Neuron (in vitro differentiated cells): Measurements from ENCODE around the gene CTAG2.
"Not testable (repeated sequence)": the region's sequence is repeated elsewhere in the genome, so short reads cannot be mapped to it uniquely, and the experiment has no call there.

Source experiments
- H2AFZ ChIP-seq: one replicate; pipeline ENCODE4 v1.6.1; 2013; ENCODE audit warnings: low read depth, mild to moderate bottlenecking, inconsistent platforms, low read length, moderate library complexity
- H3K27me3 ChIP-seq: one replicate; pipeline ENCODE4 v1.6.1; 2013; ENCODE audit warnings: low read length; ENCODE audit not compliant: insufficient read depth
- H3K36me3 ChIP-seq: one replicate; pipeline ENCODE4 v1.6.1; 2013; ENCODE audit warnings: low read length; ENCODE audit not compliant: insufficient read depth
- H3K4me1 ChIP-seq: one replicate; pipeline ENCODE4 v1.6.1; 2013; ENCODE audit warnings: low read length; ENCODE audit not compliant: insufficient read depth
- H3K4me3 ChIP-seq: 2 replicates; pipeline ENCODE4 v1.5.1; 2013; ENCODE audit warnings: mild to moderate bottlenecking, low read length, moderate library complexity
- H3K9me3 ChIP-seq: one replicate; pipeline ENCODE4 v1.6.1; 2013; ENCODE audit warnings: low read length

Gene CTAG2

DNA sequence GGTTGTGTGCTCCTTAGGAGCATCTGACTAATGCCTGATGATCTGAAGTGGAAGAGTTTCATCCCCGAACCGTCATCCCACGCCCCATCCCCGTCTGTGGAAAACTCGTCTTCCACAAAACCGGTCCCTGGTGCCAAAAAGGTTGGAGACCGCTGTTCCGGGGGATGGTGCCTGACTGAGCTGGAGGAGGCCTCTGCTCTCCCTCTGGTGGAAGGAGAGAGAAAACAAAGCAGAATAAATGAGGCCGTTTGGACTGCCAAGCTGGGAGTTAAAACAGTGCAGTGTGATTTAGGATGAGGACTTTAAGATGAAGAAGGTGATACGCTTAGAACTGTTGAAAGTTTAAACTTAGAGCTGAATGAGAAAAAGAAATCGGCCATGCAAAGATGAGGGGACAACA is 19.7 kb downstream of the CTAG2 start:
- H3K9me3 ChIP-seq, H2AFZ ChIP-seq, H3K4me1 ChIP-seq, H3K36me3 ChIP-seq, H3K27me3 ChIP-seq, H3K4me3 ChIP-seq: not testable (repeated sequence)

DNA sequence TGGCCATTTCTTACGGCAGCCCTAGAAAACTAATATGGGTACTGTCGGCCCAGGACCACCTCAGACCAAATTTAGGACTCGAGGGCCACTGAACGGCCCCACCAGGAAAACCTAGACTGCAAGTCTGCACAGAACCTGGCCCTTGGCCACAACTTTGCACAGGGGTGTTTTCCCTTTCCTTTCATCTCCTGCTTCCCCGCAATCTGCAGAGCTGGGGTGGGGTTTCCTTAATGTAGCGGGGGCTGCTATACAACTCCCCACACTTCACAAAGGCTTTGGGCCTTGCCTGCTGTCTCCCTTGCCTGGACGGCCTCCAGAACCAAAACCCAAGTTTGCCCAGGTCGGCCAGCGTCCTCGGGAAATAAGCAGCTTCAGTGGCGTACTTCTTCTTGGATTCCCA is 22.4 kb downstream of the CTAG2 start:
- not testable (repeated sequence) for H3K4me3 ChIP-seq, H3K4me1 ChIP-seq, H3K9me3 ChIP-seq, H3K36me3 ChIP-seq, H3K27me3 ChIP-seq, H2AFZ ChIP-seq

DNA sequence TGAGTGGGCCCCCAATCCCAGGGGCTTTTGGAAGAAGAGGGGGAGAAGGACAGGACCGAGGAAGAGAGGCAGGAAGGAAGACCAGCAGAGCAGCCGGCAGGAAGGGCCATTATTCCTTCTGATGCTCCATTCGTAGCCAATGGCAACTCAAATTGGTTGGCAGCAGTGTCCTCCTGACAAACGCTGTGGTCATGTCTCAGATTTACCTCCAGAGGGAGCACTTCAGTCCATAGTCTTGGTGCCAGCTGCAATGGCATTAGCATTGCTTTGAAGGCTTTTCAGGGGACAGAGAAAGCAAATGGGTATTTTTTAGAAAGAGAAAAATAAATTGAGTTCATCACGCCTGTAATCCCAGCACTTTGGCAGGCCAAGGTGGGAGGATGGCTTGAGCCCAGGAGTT is 24.4 kb downstream of the CTAG2 start:
- not testable (repeated sequence) for H3K36me3 ChIP-seq, H3K4me1 ChIP-seq, H3K4me3 ChIP-seq, H3K27me3 ChIP-seq, H3K9me3 ChIP-seq, H2AFZ ChIP-seq

DNA sequence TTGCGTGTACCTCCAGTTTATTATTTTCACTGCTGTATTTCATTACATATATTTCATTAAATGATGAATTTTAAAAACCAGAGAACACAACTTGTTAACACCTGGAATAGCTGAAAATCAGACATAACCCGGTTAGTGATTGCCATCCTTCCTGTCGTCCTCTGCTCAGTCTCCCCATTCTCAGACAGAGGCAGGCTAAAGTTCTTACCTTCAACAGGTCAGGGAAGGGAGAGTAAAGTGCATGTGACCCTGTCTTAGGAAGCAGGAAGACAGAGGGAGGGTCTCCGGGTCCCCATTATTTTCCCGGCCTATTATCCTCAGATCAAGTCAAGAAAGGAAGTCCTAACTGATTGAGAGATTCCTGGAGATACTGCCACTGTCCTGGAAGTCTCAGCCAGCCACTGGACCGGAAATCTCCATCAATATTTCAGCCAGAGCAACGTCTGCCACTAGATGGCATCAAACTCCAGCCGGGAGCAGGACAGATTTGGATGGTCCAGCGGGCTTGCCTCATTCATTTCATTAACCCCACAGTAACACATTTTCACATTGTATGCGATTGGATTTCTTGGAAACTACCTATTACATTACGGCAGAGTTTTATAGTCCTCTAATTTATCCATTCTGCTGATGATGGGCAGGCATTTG is 32.5 kb downstream of the CTAG2 start:
- not testable (repeated sequence) for H3K27me3 ChIP-seq, H3K36me3 ChIP-seq, H3K9me3 ChIP-seq, H3K4me3 ChIP-seq, H3K4me1 ChIP-seq, H2AFZ ChIP-seq

DNA sequence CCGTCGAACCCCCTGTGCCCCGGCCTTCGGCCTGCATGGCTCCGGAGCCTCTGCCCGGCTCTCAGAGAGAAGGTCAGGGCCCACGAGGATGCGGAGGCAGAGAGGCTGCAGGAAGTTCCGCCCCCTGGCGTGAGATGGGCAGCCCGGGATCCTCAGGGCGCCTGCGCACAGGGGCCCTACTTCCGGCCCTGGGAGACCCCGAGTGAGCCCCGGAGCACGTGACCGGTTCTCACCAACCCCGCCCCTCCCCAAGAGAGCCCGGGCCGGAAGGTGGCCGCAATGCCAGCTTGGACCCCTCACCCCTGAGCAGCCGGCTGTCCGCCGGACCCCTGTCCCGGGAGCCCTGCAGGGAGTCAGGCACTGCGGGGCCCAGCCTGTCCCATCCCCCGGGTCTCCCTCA is 34.2 kb downstream of the CTAG2 start, which contains the start of gene CTAG1B:
Gene CTAG1B (minus strand): TSS at position 101 of the 400 bp plus-strand sequence. CDS start 64 bp downstream, at position 37.
- not testable (repeated sequence) for H3K27me3 ChIP-seq, H2AFZ ChIP-seq, H3K9me3 ChIP-seq, H3K4me3 ChIP-seq, H3K4me1 ChIP-seq, H3K36me3 ChIP-seq

DNA sequence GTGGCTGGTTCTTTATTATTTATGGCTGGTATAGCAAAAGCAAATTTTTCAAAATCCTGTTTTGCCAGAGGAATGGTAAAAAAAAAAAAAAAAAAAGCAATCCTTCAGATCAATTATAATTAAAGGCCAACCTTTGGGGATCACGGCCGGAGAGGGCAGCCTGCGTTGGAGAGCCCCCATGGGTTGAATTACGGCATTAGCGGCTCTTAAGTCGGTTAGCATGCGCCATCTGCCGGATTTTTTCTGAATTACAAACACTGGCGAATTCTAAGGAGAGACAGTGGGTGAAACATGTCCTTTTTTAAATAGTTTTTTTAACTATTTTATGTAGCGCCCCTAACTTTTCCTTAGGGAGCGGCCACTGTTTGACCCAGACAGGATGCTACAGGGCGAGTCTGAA is 39.8 kb downstream of the CTAG2 start:
- H3K36me3 ChIP-seq, H3K4me1 ChIP-seq, H2AFZ ChIP-seq, H3K4me3 ChIP-seq, H3K27me3 ChIP-seq, H3K9me3 ChIP-seq: not testable (repeated sequence)

DNA sequence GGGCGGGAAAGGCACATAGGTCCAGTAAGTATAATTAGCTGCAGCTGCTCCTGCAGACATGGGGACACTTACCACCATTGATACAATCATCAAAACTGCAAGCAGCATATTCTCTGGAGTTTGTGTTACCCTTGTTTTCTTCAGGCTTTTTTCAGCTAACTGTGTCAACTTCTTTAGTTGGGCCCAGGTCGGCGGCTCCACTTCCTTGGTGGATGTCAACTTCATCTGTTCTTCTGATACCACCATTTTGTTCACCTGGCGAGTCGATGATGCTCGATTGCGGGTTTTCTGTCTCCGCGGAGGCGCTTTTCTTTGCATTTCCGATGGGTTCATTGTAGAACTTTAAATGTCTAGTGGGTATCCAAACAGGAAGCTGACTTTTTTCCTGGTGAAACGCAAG is 42.2 kb downstream of the CTAG2 start:
- not testable (repeated sequence) for H3K4me3 ChIP-seq, H2AFZ ChIP-seq, H3K9me3 ChIP-seq, H3K36me3 ChIP-seq, H3K4me1 ChIP-seq, H3K27me3 ChIP-seq

DNA sequence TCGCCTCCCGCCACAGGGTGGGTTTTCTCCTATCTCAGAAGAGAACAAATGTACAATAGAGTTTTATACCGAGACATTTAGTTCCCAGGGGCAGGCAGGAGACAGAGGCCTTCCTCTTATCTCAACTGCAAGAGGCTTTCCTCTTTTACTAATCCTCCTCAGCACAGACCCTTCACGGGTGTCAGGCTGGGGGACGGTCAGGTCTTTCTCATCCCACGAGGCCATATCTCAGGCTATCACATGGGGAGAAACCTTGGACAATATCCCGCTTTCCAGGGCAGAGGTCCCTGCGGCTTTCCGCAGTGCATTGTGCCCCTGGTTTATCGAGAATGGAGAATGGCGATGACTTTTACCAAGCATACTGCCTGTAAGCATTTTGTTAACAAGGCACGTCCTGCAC is 44.6 kb downstream of the CTAG2 start:
- H3K4me3 ChIP-seq, H3K27me3 ChIP-seq, H3K36me3 ChIP-seq, H3K4me1 ChIP-seq, H3K9me3 ChIP-seq, H2AFZ ChIP-seq: not testable (repeated sequence)

DNA sequence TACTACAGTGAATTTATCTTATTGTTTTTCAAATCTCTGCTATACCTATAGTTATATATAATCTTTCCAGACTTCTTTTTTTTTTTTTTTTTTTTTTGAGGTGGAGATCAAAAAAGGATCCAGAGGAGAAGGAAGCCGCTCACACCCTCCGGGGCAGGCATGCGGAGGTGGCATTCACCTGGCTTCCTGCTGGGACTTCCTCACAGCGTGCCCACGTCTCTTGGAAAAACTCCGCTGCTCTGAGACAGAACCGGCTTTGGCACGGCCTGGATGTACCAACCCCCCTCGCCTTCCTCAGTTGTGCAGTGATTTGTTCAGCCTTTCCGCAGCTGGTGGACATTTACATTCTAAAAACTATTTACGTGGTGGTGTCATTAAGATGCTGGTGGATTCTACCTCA is 45.4 kb downstream of the CTAG2 start:
- H3K4me3 ChIP-seq, H3K4me1 ChIP-seq, H2AFZ ChIP-seq, H3K9me3 ChIP-seq, H3K27me3 ChIP-seq, H3K36me3 ChIP-seq: not testable (repeated sequence)

DNA sequence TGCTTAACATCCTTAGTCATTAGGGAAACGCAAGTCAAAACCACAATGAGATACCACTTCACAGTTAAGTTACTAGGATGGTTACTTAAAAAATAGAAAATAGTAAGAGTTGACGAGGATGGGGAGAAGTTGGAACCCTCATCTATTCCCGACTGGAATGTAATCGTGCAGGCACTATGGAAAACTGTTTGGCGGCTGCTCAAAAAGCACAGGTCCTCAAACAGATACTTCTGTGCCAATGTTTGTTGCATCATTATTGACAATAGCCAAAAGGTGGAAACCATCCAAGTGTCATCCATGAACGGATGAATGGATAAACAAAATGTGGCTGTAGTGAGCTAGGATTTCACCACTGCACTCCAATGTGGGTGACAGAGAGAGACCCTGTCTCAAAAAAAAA is 46.0 kb downstream of the CTAG2 start:
- no peaks in the 10 kb centered on the region for H3K9me3 ChIP-seq
- no peak overlapping the region for H2AFZ ChIP-seq
- H3K36me3 ChIP-seq, result no peaks in the 10 kb centered on the region
- no peaks in the 10 kb centered on the region for H3K4me1 ChIP-seq
- H3K27me3 ChIP-seq, result peaks cover 9% of the 10 kb centered on the region
- no peak overlapping the region for H3K4me3 ChIP-seq

DNA sequence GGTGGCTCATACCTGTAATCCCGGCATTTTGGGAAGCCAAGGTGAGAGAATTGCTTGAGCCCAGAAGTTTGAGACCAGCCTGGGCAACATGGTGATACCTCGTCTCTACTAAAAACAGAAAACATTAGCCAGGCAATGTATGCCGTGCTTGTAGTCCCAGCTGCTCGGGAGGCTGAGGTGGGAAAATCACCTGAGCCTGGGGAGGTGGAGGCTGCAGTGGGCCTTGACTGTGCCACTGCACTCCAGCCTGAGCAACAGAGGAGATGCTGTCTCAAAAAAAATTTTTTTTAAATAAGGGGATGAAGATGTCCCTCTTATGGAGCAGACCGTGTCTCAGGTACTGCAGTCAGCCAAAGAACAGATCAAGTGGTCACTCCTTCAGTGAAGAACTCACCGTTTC is 47.8 kb downstream of the CTAG2 start:
- no peaks in the 10 kb centered on the region for H3K36me3 ChIP-seq
- H3K9me3 ChIP-seq, result no peaks in the 10 kb centered on the region
- no peaks in the 10 kb centered on the region for H3K4me1 ChIP-seq
- H3K27me3 ChIP-seq, result peaks cover 9% of the 10 kb centered on the region
- no peak overlapping the region for H3K4me3 ChIP-seq
- no peak overlapping the region for H2AFZ ChIP-seq

DNA sequence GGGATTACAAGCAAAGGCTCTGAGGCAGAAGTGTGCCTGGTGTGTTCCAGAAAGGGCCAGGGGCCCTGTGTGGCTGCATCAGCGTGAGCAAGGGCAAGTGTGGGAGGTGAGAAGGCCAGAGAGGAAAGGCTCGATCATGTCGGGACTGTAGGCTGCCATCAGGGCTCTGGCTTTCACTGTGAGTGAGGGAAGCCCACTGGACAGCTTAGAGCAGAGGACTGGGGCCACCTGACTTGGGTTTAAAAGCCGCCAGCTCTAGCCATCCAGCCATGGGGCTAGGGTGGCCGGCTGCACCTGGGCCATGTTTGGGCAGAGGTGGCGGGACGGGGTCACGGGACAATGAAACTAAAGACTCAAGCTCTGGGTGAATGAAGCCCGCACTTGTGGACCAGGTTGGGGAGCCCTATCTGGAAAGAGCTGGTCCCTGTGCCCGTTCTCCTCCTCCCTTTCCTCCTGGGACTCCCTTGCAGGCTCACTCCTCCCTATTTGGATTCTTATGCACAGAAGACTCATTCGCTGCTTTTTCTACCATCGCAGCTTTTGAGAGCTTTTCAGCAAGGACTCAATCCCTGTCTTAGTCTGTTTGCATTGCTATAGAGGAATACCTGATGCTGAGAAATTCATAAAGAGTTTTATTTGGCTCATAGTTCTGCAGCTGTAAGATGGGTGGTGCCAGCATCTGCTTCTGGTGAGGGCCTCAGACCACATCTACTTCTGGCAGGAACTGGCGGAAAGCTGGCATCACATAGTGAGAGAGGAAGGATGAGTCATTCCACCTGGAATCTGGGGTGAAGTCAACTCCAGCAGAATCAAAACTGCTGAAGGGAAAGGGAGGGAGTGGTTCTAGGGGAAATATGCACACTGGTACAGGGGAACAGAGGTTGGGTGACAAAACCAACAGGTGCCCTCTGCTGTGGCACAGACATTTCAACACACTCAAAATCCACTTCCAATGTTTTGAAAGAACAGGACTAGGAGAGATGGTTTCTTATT is 49.6 kb downstream of the CTAG2 start:
- H3K27me3 ChIP-seq, result peaks cover 9% of the 10 kb centered on the region
- no peaks in the 10 kb centered on the region for H3K4me1 ChIP-seq
- H2AFZ ChIP-seq, result no peak overlapping the region
- no peak overlapping the region for H3K4me3 ChIP-seq
- H3K36me3 ChIP-seq, result no peaks in the 10 kb centered on the region
- H3K9me3 ChIP-seq, result no peaks in the 10 kb centered on the region

DNA sequence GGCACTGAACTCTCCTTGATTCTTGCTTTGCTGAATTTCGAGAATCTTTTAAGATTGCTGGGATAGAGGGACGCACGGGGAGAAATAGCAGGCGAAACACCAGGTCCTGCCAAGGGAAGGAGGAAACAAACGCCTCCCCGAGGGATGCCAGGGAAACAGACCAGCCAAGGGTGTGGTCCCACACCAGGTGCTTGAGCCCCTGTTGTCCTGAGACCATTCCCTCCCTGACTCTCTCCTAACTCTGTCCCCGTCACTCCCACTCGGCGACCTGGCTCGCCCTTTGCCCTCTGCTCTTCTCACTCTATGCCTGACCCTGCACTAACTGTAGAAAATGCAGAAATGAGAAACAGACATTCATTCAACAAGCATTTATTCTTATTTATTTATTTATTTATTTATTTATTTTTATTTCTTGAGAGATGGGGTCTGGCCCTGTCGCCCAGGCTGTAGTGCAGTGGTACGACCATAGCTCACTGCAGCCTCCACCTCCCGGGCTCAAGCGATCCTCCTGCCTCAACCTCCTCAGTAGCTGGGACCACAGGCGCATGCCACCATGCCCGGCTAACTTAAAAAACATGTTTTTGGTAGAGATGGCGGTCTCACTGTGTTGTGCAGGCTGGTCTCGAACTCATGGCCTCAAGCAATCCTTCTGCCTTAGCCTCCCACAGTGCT is 50.5 kb downstream of the CTAG2 start:
- H3K4me1 ChIP-seq, result no peaks in the 10 kb centered on the region
- H3K27me3 ChIP-seq, result peaks cover 9% of the 10 kb centered on the region
- H3K9me3 ChIP-seq, result no peaks in the 10 kb centered on the region
- no peak overlapping the region for H2AFZ ChIP-seq
- no peak overlapping the region for H3K4me3 ChIP-seq
- no peaks in the 10 kb centered on the region for H3K36me3 ChIP-seq
